GM19239 (cell line): ENCODE measurements around the gene AP2B1.
"Not testable (repeated sequence)": the region's sequence is repeated elsewhere in the genome, so short reads cannot be mapped to it uniquely, and the experiment has no call there.

ENCODE experiments used
- DNase-seq: peaks from one replicate; pipeline ENCODE4 v3.0.0; 2011; ENCODE audit warnings: low spot score; ENCODE audit not compliant: insufficient read length
- FAIRE-seq: peaks from 2 replicates; lab custom pipeline; 2011; peaks lifted over from hg19 to GRCh38; lab: Jason Lieb, UNC

Gene AP2B1

GRCh38 chr17:35692512-35693210, 105.5 kb downstream of the AP2B1 start:
- DNase-seq (no peak), FAIRE-seq (no peak)

- FAIRE-seq (no peak), DNase-seq (no peak)
These were observed 106.5 kb downstream of the AP2B1 start for GRCh38 chr17:35693662-35694061.

- FAIRE-seq (no peak), DNase-seq (no peak)
These were observed 107.8 kb downstream of the AP2B1 start for GRCh38 chr17:35694906-35695305.

DNA sequence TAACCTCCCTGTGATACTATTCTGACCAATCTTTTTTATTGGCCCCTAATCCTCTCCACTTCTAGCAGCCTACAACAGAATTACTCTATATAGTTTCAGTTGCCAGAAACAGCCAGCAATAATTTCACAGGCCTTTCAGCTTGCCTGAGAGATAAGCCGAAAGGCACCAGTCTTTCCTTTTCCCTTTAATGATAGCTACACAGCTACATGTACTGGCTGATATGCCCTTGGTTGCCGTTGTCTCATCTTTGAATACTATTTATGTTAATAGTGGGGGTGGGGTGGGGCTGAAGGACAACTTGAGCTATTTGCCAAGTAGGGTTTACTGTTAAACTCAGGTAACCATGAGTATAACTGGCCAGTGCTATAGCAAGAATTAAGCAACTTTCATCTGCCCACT, 108.5 kb downstream of the AP2B1 start:
- DNase-seq (no peak), FAIRE-seq (no peak)

DNA sequence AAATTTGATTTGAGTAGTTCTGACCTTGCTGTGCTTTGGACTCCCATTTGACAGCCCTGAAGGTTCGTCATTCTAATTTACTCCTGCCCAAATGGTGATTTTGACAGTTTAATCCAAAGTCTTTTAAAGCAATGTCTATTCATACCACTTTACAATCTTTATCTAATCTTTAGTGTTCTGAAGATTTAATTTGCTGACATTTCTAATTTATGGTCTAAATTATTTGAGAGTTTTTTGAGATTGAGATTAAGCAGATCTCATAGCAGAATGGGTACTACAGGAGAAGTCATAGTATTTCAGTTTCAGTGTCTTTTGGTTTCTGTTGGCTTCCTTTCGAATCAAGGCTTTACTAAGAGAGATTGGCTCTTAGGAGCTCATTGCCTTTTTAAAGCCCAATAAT, 111.7 kb downstream of the AP2B1 start:
- DNase-seq = no peak
- no peak for FAIRE-seq

DNA sequence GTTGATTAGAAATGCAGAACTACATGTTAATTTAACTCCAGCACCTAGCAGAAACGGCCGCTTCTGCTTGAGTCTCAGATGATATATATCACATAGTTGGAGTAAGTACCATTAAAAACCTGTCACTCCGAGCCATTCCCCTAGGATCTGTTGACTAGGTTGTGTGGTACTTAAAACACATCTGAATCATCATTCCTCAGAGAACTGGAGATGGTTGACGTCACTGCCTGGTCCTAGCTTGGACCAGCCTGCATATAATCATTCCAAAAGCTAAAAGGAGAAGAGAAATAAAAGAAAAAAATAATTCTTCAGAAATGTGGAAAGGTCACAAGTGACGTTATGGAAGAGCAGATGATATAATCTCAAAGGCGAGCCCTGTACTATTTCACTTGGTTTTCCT, 113.0 kb downstream of the AP2B1 start:
- DNase-seq = no peak

GRCh38 chr17:35701491-35701890, 114.4 kb downstream of the AP2B1 start:
- FAIRE-seq (no peak), DNase-seq (no peak)

More for the DNA sequence above, 113.0 kb downstream of the AP2B1 start:
- FAIRE-seq = no peak

- DNase-seq, FAIRE-seq: not testable (repeated sequence)
These were observed 116.2 kb downstream of the AP2B1 start for GRCh38 chr17:35703308-35703707.

- FAIRE-seq (no peak), DNase-seq (no peak)
These were observed 118.1 kb downstream of the AP2B1 start for GRCh38 chr17:35705230-35705629.

GRCh38 chr17:35705705-35706104, 118.6 kb downstream of the AP2B1 start:
- DNase-seq (no peak), FAIRE-seq (no peak)

GRCh38 chr17:35708149-35708548, 121.0 kb downstream of the AP2B1 start:
- DNase-seq (no peak), FAIRE-seq (no peak)

GRCh38 chr17:35708951-35709350, 121.8 kb downstream of the AP2B1 start:
- FAIRE-seq = no peak
- DNase-seq = no peak

DNA sequence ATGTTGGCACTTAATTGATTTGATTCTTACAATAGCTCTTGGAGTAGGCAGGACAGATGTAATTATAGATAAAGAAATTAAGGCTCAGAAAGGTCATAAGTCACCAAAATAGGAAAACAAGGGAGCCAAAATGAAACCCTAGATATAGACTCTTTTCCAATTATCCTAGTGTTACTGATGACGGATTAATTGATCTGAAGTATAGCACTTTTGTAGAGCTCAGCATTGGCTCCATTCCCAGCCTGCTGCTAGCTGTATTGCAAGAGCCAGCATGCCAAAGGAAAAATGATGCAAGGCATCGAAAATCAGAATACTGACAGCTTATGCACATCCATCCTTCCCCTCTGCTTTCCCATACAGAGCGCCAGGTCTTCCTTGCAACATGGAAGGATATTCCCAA, 122.8 kb downstream of the AP2B1 start:
- no peak for DNase-seq

DNA sequence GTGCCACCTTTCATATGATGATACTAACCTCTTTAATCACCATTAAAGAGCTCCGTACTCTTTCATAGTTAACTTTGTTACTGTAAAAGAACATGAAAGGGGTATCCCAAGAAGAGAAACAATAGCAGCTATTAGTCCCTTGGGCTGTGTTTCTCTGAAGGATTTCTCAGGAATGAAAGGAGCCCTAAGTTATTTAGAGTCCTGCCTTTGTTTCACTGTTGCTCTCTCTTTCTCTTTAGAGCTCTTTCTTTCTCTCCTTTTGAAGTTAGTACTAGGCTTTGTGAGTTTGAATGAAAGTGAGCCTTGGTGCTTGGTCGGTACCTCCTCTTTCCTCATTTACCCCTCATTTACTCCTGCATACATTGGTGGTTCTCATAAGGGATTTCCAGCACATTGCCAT, 123.8 kb downstream of the AP2B1 start:
- FAIRE-seq (no peak), DNase-seq (no peak)

More for the DNA sequence above, 122.8 kb downstream of the AP2B1 start:
- FAIRE-seq = no peak

GRCh38 chr17:35713069-35713728, 126.1 kb downstream of the AP2B1 start:
- no peak for DNase-seq
- no peak for FAIRE-seq

GRCh38 chr17:35714988-35715387, 127.9 kb downstream of the AP2B1 start:
- DNase-seq (no peak), FAIRE-seq (no peak)

- DNase-seq (no peak), FAIRE-seq (no peak)
These were observed 128.3 kb downstream of the AP2B1 start for GRCh38 chr17:35715416-35715815.

DNA sequence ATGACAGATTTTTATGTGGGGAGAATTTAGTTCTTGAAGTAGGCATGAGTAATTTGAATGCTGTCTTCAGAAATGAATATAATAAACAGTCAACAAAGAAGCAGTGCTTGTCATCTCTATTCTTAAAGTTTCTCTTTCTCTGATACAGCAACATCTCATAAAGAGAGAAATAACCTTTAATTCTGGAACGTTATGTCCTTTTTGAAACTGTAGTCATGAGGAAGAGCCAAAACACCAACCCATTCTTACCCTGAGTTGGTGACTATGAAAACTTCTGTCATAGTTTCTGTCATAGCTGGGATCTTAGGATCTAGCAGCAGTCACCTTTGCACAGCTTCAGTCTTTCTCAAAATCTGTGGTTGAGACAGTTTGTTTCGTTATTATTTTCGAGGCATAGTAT, 129.1 kb downstream of the AP2B1 start:
- FAIRE-seq = no peak
- DNase-seq = no peak

DNA sequence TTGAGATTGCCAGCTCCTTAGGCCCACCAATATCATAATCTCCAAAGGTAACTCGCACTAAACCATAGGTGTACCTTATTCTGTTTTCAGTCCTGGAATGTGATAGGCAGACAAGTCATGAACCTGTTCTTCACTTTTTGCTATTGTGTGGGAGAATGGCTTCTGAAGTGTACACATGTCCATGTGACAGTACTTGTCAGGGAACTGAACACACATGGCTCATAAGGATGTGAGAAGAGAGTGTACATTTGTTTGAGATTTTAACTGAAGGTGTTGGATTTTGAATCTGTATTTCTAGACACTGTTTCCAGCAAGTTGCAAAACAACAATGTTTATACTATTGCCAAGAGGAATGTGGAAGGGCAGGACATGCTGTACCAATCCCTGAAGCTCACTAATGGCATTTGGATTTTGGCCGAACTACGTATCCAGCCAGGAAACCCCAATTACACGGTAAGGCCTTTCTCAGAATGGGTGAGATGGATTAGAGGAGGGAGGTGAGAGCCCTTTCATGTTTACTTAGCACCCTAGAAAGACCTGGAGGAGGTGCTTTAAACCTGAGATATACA, 129.9 kb downstream of the AP2B1 start:
- FAIRE-seq (no peak), DNase-seq (no peak)

DNA sequence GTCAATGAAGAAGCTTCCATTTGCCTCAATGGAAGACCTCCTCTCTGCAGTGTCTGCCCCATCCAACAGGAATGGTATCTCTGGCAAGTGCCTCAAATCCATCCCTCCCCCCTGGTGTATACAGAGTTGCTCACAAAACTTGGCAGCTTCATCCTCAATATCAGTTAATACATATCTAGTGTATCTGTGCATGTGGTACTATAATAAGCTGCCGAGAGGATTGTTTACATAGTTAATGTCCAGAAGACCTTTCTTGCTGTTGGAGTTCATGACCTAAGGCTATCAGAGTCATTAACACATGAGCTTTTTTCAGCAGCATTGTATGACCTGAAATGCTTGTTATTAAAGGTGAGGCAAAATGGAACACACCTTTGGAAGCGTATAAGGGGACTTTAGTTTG, 130.4 kb downstream of the AP2B1 start:
- FAIRE-seq (no peak), DNase-seq (no peak)

DNA sequence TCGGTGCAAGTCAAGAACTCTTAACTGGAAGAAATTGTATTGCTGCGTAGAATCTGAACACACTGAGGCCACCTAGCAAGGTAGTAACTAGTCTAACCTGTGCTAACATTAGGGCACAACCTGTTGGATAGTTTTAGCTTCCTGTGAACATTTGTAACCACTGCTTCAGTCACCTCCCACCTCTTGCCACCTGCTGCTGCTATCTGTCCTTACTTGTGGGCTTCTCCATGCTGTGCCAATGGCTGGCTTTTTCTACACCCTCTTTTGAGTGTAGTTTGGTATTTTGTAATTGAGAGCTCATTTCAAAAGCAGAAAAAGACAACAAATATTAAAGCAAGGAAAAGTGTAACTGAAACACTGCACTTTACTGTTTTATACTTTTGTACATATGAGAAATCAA, 136.6 kb downstream of the AP2B1 start:
- DNase-seq (no peak), FAIRE-seq (no peak)

- DNase-seq = no peak
- FAIRE-seq = no peak
These were observed 137.9 kb downstream of the AP2B1 start for GRCh38 chr17:35725058-35725457.
